AG09319 (cell line): ENCODE data around the gene MGRN1.
"Not testable (repeated sequence)": the region's sequence is repeated elsewhere in the genome, so short reads cannot be mapped to it uniquely, and the experiment has no call there.

Source experiments
- DNase-seq: peaks from one replicate; pipeline ENCODE4 v3.0.0-alpha.2; 2010; ENCODE audit warnings: low read depth; ENCODE audit errors: extremely low read depth
- TF ChIP-seq, protein P1 (sequence below): IDR thresholded peaks from 2 replicates; pipeline ENCODE4 v1.5.1; 2011; ENCODE audit warnings: low read depth, mild to moderate bottlenecking, inconsistent platforms, low read length, moderate library complexity

The MGRN1 gene

GRCh38 chr16:4734730-4735535 is 110.3 kb downstream of the MGRN1 start:
- peak; percentile 41 for DNase-seq
- TF ChIP-seq, protein P1, sequence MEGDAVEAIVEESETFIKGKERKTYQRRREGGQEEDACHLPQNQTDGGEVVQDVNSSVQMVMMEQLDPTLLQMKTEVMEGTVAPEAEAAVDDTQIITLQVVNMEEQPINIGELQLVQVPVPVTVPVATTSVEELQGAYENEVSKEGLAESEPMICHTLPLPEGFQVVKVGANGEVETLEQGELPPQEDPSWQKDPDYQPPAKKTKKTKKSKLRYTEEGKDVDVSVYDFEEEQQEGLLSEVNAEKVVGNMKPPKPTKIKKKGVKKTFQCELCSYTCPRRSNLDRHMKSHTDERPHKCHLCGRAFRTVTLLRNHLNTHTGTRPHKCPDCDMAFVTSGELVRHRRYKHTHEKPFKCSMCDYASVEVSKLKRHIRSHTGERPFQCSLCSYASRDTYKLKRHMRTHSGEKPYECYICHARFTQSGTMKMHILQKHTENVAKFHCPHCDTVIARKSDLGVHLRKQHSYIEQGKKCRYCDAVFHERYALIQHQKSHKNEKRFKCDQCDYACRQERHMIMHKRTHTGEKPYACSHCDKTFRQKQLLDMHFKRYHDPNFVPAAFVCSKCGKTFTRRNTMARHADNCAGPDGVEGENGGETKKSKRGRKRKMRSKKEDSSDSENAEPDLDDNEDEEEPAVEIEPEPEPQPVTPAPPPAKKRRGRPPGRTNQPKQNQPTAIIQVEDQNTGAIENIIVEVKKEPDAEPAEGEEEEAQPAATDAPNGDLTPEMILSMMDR: no peak

GRCh38 chr16:4736546-4736945 is 111.9 kb downstream of the MGRN1 start:
- TF ChIP-seq, protein P1: no peak

GRCh38 chr16:4737545-4737944 is 112.9 kb downstream of the MGRN1 start:
- TF ChIP-seq, protein P1: no peak
- DNase-seq: no peak

More at GRCh38 chr16:4736546-4736945, 111.9 kb downstream of the MGRN1 start:
- DNase-seq: no peak

DNA sequence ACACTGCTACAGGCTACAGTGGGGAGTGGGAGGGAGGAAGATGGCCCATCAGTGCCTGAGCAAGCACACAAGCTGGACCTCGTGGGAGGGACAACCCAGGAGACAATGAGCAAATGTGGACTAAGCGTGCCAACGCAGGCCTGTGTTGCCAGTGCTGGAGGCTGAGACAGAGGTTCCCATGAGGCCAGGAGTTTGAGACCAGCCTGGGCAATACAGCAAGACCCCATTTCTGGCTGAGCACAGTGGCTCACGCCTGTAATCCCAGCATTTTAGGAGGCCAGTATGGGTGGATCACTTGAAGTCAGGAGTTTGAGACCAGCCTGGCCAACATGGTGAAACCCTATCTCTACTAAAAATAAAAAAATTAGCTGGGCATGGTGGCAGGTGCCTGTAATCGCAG is 113.7 kb downstream of the MGRN1 start:
- not testable (repeated sequence) for DNase-seq
